Neural cell (in vitro differentiated cells): ENCODE measurements around the gene ATE1. TPM values are rescaled to one million over a fixed set of nuclear protein-coding genes. Genes with fewer than 3 reads are reported as not detected.
A peak's percentile ranks its signal among the peaks of the same experiment; 100 is the strongest.

Source experiments
- H2AFZ ChIP-seq: fragments of 200-600, 300-800 bp; sonication (generic), shearing (Covaris generic); 2 replicates; pipeline ENCODE4 v1.6.0; 2014; ENCODE audit warnings: low read depth, mild to moderate bottlenecking, antibody characterized with exemption, low read length, moderate library complexity
- H3F3A ChIP-seq: fragments of 200-600 bp; shearing (Covaris generic); 2 replicates; pipeline ENCODE4 v1.6.1; 2016; ENCODE audit warnings: mild to moderate bottlenecking, moderate library complexity, mixed read lengths, antibody characterized with exemption, low read length; ENCODE audit not compliant: insufficient read depth, poor library complexity, severe bottlenecking
- H3K27ac ChIP-seq: fragments of 200-600, 300-800 bp; sonication (generic), shearing (Covaris generic); 2 replicates; pipeline ENCODE4 v1.5.1; 2014; ENCODE audit warnings: mild to moderate bottlenecking, low read length, moderate library complexity
- H3K27me3 ChIP-seq: fragments of 300-800, 200-600 bp; sonication (generic), shearing (Covaris generic); 2 replicates; pipeline ENCODE4 v1.6.0; 2014; ENCODE audit warnings: mild to moderate bottlenecking, low read depth, low read length, moderate library complexity; ENCODE audit not compliant: insufficient read depth
- H3K36me3 ChIP-seq: fragments of 300-800, 200-600 bp; sonication (generic), shearing (Covaris generic); 2 replicates; pipeline ENCODE4 v1.5.1; 2014; ENCODE audit warnings: mild to moderate bottlenecking, antibody characterized with exemption, low read length, moderate library complexity; ENCODE audit not compliant: insufficient read depth
- H3K4me2 ChIP-seq: fragments of 300-800, 200-600 bp; sonication (generic), shearing (Covaris generic); 2 replicates; pipeline ENCODE4 v1.6.0; 2014; ENCODE audit warnings: mild to moderate bottlenecking, low read length
- H3K4me3 ChIP-seq: fragments of 300-800, 200-600 bp; sonication (generic), shearing (Covaris generic); 2 replicates; pipeline ENCODE4 v1.5.1; 2014; ENCODE audit warnings: mild to moderate bottlenecking, low read length, moderate library complexity
- H3K79me2 ChIP-seq: fragments of 200-600 bp; shearing (Covaris generic); replicated peaks from 2 replicates; pipeline ENCODE4 v1.6.0; 2014; ENCODE audit warnings: mild to moderate bottlenecking, low read length, moderate library complexity; ENCODE audit not compliant: insufficient read depth
- H3K9ac ChIP-seq: fragments of 300-800, 200-600 bp; sonication (generic), shearing (Covaris generic); 2 replicates; pipeline ENCODE4 v1.6.1; 2016; ENCODE audit warnings: mild to moderate bottlenecking, low read length, mixed read lengths
- H3K9me2 ChIP-seq: fragments of 200-600 bp; shearing (Covaris generic); 2 replicates; pipeline ENCODE4 v1.6.1; 2016; ENCODE audit warnings: mild to moderate bottlenecking, low read length, mixed read lengths; ENCODE audit not compliant: insufficient read depth
- H3K9me3 ChIP-seq: fragments of 200-600, 300-800 bp; sonication (generic), shearing (Covaris generic); 2 replicates; pipeline ENCODE4 v1.6.1; 2016; ENCODE audit warnings: mild to moderate bottlenecking, mixed run types, low read length, moderate library complexity, mixed read lengths
- H4K20me1 ChIP-seq: fragments of 200-600 bp; shearing (Covaris generic); 2 replicates; pipeline ENCODE4 v1.6.1; 2016; ENCODE audit warnings: mild to moderate bottlenecking, mixed run types; ENCODE audit not compliant: insufficient read depth
- CTCF ChIP-seq: fragments of 450-650 bp; IDR thresholded peaks from 2 replicates; pipeline ENCODE4 v1.5.1; 2014; ENCODE audit warnings: antibody characterized with exemption, mild to moderate bottlenecking, moderate library complexity; ENCODE audit not compliant: poor library complexity, severe bottlenecking
- EP300 ChIP-seq: fragments of 450-650 bp; conservative IDR thresholded peaks from 2 replicates; pipeline ENCODE4 v1.6.1; 2014; ENCODE audit warnings: antibody characterized with exemption, mild to moderate bottlenecking, moderate library complexity; ENCODE audit not compliant: poor library complexity, severe bottlenecking
- EZH2 ChIP-seq: fragments of 200-600, 300-800 bp; shearing (Covaris generic), sonication (generic); IDR thresholded peaks from 2 replicates; pipeline ENCODE4 v1.6.1; 2014; ENCODE audit warnings: antibody characterized with exemption, low read length, borderline replicate concordance, mild to moderate bottlenecking; ENCODE audit not compliant: insufficient read depth, poor library complexity, severe bottlenecking
- MXI1 ChIP-seq: fragments of 450-650 bp; conservative IDR thresholded peaks from 2 replicates; pipeline ENCODE4 v1.6.1; 2014; ENCODE audit warnings: antibody characterized with exemption, mild to moderate bottlenecking; ENCODE audit not compliant: poor library complexity, severe bottlenecking
- POLR2AphosphoS5 ChIP-seq: IDR thresholded peaks from 2 replicates; pipeline ENCODE4 v1.6.1; 2012
- RAD21 ChIP-seq: fragments of 450-650 bp; conservative IDR thresholded peaks from 2 replicates; pipeline ENCODE4 v1.6.1; 2014; ENCODE audit warnings: antibody characterized with exemption, mild to moderate bottlenecking, moderate library complexity
- REST ChIP-seq: IDR thresholded peaks from 2 replicates; pipeline ENCODE4 v1.6.1; 2012; ENCODE audit warnings: borderline replicate concordance
- SMC3 ChIP-seq: fragments of 450-650 bp; conservative IDR thresholded peaks from 2 replicates; pipeline ENCODE4 v1.6.1; 2014; ENCODE audit warnings: antibody characterized with exemption, mild to moderate bottlenecking, moderate library complexity; ENCODE audit not compliant: poor library complexity
- TAF1 ChIP-seq: IDR thresholded peaks from 2 replicates; pipeline ENCODE4 v1.6.1; 2012; ENCODE audit warnings: low read depth
- polyA plus RNA-seq: library from polyadenylated mRNA; depleted of rRNA; stranded (reverse); fragments of >200 nt; gene quantifications from 2 replicates; pipeline ENCODE4 v1.2.3, GENCODE V29; 2014

ATE1 gene
- polyA plus RNA-seq, 1 donor from 2014 or later = 23.7 TPM

GRCh38 chr10:121696854-121697253 is 231.0 kb downstream of the ATE1 start:
- H3K27ac ChIP-seq = peak overlapping the region; percentile 96
- H3K9ac ChIP-seq = no peak overlapping the region
- no peak overlapping the region for H3K4me2 ChIP-seq
- no peaks in the 10 kb centered on the region for H3K9me3 ChIP-seq
- H3K9me2 ChIP-seq = no peaks in the 10 kb centered on the region
- no peaks in the 10 kb centered on the region for H3K27me3 ChIP-seq
- H3K79me2 ChIP-seq = no peaks in the 10 kb centered on the region
- no peak overlapping the region for H3K4me3 ChIP-seq
- TF ChIP-seq EZH2 (no peak), TAF1 (no peak), SMC3 (no peak), MXI1 (no peak), REST (no peak), POLR2AphosphoS5 (no peak), EP300 (no peak), CTCF (no peak), RAD21 (no peak)
- no peaks in the 10 kb centered on the region for H4K20me1 ChIP-seq
- no peaks in the 10 kb centered on the region for H3K36me3 ChIP-seq
- H3F3A ChIP-seq = no peaks in the 10 kb centered on the region
- no peak overlapping the region for H2AFZ ChIP-seq

- Histone ChIP-seq H4K20me1 (no peaks in the 10 kb centered on the region), H3K27me3 (no peaks in the 10 kb centered on the region), H3K4me3 (peak overlapping the region; percentile 26), H3F3A (no peaks in the 10 kb centered on the region), H3K9ac (peak overlapping the region; percentile 58), H3K9me3 (no peaks in the 10 kb centered on the region), H3K79me2 (no peaks in the 10 kb centered on the region), H3K36me3 (no peaks in the 10 kb centered on the region), H3K9me2 (no peaks in the 10 kb centered on the region), H2AFZ (no peak overlapping the region), H3K4me2 (peak overlapping the region; percentile 27), H3K27ac (peak overlapping the region; percentile 96)
- no peak for TF ChIP-seq RAD21
- no peak for TF ChIP-seq TAF1
- TF ChIP-seq MXI1 = no peak
- no peak for TF ChIP-seq CTCF
- TF ChIP-seq POLR2AphosphoS5 = no peak
- TF ChIP-seq EZH2 = no peak
- TF ChIP-seq REST = no peak
These were observed 231.9 kb downstream of the ATE1 start for GRCh38 chr10:121695731-121696464.
